Measurements from ENCODE around the gene IL2.

DNA sequence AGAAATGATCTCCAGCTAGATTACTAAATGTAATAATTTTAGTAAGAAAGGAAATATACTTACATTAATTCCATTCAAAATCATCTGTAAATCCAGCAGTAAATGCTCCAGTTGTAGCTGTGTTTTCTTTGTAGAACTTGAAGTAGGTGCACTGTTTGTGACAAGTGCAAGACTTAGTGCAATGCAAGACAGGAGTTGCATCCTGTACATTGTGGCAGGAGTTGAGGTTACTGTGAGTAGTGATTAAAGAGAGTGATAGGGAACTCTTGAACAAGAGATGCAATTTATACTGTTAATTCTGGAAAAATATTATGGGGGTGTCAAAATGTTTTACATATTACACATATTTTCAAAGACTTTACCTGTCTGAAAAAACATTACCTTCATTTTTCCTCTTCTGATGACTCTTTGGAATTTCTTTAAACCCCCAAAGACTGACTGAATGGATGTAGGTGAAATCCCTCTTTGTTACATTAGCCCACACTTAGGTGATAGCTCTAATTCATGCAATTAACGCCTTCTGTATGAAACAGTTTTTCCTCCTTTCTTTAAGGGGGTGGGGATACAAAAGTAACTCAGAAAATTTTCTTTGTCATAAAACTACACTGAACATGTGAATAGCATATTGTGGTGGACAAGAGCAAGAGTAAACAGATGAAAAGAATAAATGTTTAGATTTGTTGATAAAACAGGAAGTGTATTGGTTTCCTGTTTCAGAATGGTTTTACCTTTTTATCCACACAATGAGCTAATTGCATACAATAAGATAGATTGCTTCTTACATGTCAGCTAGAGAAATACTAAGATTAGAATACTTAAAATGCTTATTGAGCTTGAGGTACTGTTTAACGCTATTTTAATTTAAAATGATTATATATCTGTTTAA lies at the start of gene IL2:
- TF ChIP-seq, protein P1, sequence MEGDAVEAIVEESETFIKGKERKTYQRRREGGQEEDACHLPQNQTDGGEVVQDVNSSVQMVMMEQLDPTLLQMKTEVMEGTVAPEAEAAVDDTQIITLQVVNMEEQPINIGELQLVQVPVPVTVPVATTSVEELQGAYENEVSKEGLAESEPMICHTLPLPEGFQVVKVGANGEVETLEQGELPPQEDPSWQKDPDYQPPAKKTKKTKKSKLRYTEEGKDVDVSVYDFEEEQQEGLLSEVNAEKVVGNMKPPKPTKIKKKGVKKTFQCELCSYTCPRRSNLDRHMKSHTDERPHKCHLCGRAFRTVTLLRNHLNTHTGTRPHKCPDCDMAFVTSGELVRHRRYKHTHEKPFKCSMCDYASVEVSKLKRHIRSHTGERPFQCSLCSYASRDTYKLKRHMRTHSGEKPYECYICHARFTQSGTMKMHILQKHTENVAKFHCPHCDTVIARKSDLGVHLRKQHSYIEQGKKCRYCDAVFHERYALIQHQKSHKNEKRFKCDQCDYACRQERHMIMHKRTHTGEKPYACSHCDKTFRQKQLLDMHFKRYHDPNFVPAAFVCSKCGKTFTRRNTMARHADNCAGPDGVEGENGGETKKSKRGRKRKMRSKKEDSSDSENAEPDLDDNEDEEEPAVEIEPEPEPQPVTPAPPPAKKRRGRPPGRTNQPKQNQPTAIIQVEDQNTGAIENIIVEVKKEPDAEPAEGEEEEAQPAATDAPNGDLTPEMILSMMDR (IDR thresholded peaks at IDR 0.05 in 2 of 3, conservative IDR thresholded peaks at IDR 0.05 in 1 of 3; ENCODE audit: borderline replicate concordance in 1 of 3, insufficient read depth in 1 of 3, low read depth in 2 of 3, low read length in 2 of 3), result no peak
- TF ChIP-seq POLR2A (IDR thresholded peaks at IDR 0.05; ENCODE audit: borderline replicate concordance, extremely low read depth, insufficient read depth, insufficient read length) (no peak), YY1 (IDR thresholded peaks at IDR 0.05; ENCODE audit: extremely low read depth, insufficient replicate concordance, low read depth, low read length) (no peak), EZH2 (IDR thresholded peaks at IDR 0.05) (no peak)
- TF ChIP-seq, protein P2, sequence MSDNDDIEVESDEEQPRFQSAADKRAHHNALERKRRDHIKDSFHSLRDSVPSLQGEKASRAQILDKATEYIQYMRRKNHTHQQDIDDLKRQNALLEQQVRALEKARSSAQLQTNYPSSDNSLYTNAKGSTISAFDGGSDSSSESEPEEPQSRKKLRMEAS (IDR thresholded peaks at IDR 0.05), result no peak
